Fibroblast of villous mesenchyme (primary cell): ENCODE data around the gene AMIGO3. TPM values are rescaled to one million over a fixed set of nuclear protein-coding genes. Genes with fewer than 3 reads are reported as not detected.

Experiments used
- DNase-seq: peaks from one replicate; pipeline ENCODE4 v3.0.0-alpha.2; 2010; ENCODE audit warnings: low read depth
- H3K4me3 ChIP-seq: 2 replicates; pipeline ENCODE4 v1.5.1; 2011; ENCODE audit warnings: low read depth, mild to moderate bottlenecking, low read length
- CTCF ChIP-seq: IDR thresholded peaks from 2 replicates; pipeline ENCODE4 v1.5.1; 2012; ENCODE audit warnings: low read depth, mild to moderate bottlenecking, low read length; ENCODE audit not compliant: insufficient read depth
- total RNA-seq: library from RNA; depleted of rRNA; stranded (reverse); fragments of >200 nt; gene quantifications from 2 replicates; pipeline ENCODE4 v1.2.3, GENCODE V29; 2012

Gene AMIGO3
- total RNA-seq, 1 donor: 0.43 TPM

- TF ChIP-seq CTCF: no peak
- DNase-seq: no peak
- H3K4me3 ChIP-seq: no peak overlapping the region
Measured at GRCh38 chr3:49711489-49711888, 8.0 kb downstream of the AMIGO3 start.

DNA sequence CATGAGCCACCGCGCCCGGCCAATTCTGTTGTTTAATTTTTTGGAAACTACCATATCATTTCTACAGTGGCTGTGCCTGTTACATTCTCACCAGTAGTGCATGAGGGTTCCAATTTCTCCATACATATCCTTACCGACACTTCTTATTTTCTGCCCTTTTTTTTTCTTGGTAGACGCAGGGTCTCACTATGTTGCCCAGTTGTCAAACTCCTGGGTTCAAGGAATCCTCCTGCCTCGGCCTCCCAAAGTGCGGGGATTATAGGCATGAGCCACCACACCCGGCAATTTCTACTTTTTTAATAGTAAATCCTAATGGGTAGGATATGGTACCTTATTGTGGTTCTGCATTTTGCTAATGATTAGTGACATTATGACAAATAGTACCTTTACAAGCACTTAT is 9.6 kb downstream of the AMIGO3 start:
- no peak for DNase-seq
- no peak for TF ChIP-seq CTCF
- no peak overlapping the region for H3K4me3 ChIP-seq

DNA sequence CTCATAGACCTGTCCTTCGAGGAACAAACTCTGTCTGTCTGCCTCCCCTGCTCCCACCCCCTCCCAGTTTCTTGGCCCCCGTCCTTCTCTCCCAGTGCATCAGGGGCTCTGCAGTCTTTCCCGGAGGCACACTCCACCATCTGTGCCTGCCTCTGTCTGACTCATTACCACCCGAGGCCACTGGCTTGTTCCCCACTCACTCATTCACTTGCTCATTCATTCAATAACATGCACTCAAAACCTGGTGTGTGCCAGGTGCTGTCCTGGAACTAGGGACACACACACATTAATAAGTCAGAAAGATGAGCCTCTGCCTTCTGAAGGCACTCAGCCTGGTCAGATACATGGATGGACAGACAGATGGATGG is 12.4 kb downstream of the AMIGO3 start:
- DNase-seq: no peak
- TF ChIP-seq CTCF: no peak
- no peak overlapping the region for H3K4me3 ChIP-seq

DNA sequence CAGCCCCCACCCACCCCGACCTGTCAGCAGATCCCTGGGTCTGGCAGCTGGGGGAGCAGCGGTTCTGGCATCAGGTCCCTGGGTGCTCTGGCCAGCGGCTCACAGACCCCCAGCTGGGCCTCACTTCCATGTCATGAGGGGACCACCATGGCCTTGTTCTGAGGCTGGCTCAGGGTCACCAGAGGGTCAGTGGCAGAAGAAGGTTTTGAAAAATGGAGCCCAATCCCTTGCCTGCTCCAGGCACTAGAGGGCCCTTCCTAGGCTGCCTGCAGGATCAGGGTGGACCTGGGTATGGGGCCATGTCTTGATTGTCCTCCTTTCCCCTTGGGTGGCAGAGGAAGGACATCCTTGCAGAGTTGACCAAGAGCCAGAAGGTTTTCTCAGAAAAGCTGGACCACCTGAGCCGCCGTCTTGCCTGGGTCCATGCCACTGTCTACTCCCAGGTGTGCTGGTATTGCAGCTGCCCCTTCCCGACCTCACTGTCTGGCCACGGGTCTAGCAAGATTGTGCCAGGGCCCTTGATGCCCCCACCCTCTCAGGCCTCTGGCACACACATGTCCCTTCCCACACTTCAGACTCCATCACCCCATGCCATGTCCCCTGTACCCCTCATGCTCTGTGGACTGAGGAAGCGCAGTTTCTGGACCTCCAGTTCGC is 12.9 kb downstream of the AMIGO3 start:
- no peak overlapping the region for H3K4me3 ChIP-seq
- DNase-seq: no peak
- no peak for TF ChIP-seq CTCF

- TF ChIP-seq CTCF: no peak
- no peak overlapping the region for H3K4me3 ChIP-seq
- DNase-seq: no peak
Measured at GRCh38 chr3:49705390-49705960, 14.0 kb downstream of the AMIGO3 start.

DNA sequence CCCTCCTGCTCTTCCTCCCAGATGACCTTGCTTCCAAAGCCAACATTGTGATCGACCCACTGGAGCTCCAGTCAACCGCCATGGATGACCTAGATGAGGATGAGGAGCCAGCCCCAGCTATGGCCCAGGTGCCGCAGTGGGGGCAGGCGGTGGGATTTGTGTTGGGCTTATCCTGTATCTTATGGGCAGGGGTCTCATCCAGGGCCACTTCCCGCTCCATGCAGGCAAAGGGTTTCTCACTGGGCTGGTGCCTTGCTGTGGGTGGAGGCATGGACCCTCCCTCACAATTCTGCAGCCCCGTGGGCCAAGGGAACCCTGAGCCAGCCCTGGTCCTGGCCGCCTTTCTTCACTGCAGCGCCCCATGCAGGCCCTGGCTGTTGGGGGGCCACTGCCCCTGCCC is 14.9 kb downstream of the AMIGO3 start:
- no peak for TF ChIP-seq CTCF
- H3K4me3 ChIP-seq: no peak overlapping the region
- no peak for DNase-seq

GRCh38 chr3:49703956-49704355 is 15.5 kb downstream of the AMIGO3 start:
- no peak for DNase-seq
- no peak overlapping the region for H3K4me3 ChIP-seq
- no peak for TF ChIP-seq CTCF
